Kidney (tissue), 14 donors: ENCODE data around the gene OLA1. TPM values are rescaled to one million over a fixed set of nuclear protein-coding genes. Genes with fewer than 3 reads are reported as not detected.

Experiments
- DNase-seq, 5 donors: peaks; one replicate each; pipeline ENCODE4 v3.0.0-alpha.2; 2013 to 2020
- FAIRE-seq: peaks from 2 replicates; lab custom pipeline; 2012; peaks lifted over from hg19 to GRCh38; lab: Jason Lieb, UNC
- H3K27ac ChIP-seq, 2 donors: one replicate each; pipeline ENCODE4 v1.7.0; 2013; ENCODE audit warnings: low read depth in 2 of 2, low read length in 2 of 2, inconsistent platforms in 1 of 2
- H3K27me3 ChIP-seq: one replicate; pipeline ENCODE4 v1.7.1; 2013; ENCODE audit warnings: low read length, inconsistent platforms; ENCODE audit not compliant: control insufficient read depth, insufficient read depth
- H3K36me3 ChIP-seq, 3 donors: one replicate each; pipeline versions ENCODE4 v1.7.0 to v1.7.1; 2013; ENCODE audit warnings: low read length in 3 of 3, control low read depth in 1 of 3, inconsistent platforms in 1 of 3; ENCODE audit not compliant: insufficient read depth in 3 of 3, control insufficient read depth in 2 of 3
- H3K4me1 ChIP-seq, 3 donors: one replicate each; pipeline versions ENCODE4 v1.7.0 to v1.7.1; 2013; ENCODE audit warnings: low read length in 3 of 3, inconsistent platforms in 1 of 3, low read depth in 1 of 3; ENCODE audit not compliant: control insufficient read depth in 2 of 3, insufficient read depth in 2 of 3
- H3K4me3 ChIP-seq, 3 donors: one replicate each; pipeline versions ENCODE4 v1.7.0 to v1.8.1; 2013; ENCODE audit warnings: low read length in 3 of 3, control low read depth in 1 of 3, inconsistent platforms in 1 of 3
- H3K9ac ChIP-seq, 3 donors: one replicate each; pipeline versions ENCODE4 v1.7.0 to v1.7.1; 2013; ENCODE audit warnings: low read length in 3 of 3, control low read depth in 1 of 3, inconsistent platforms in 1 of 3
- H3K9me3 ChIP-seq, 3 donors: one replicate each; pipeline versions ENCODE4 v1.7.0 to v1.7.1; 2013; ENCODE audit warnings: low read length in 3 of 3, control low read depth in 1 of 3, inconsistent platforms in 1 of 3; ENCODE audit not compliant: control insufficient read depth in 2 of 3, insufficient read depth in 1 of 3
- intact Hi-C: fragments of 100-400 bp; cut with DNase I; formaldehyde crosslinking; loops from one replicate; pipeline ENCODE4 v1.11.1; 2022
- polyA plus RNA-seq: library from polyadenylated mRNA; stranded (reverse); fragments of 350-450 nt; fragmentation: Illumina TruSeq; extraction: RNeasy Lipid Tissue Mini Kit (QIAGEN cat#74804); gene quantifications from one replicate; pipeline ENCODE4 v1.2.3, GENCODE V29; 2014; ENCODE audit warnings: low read depth, low replicate concordance; ENCODE audit not compliant: insufficient read depth
- total RNA-seq: library from RNA; stranded (reverse); fragmentation: NEBNext Ultra II Directional; extraction: Animal tissue kit (Norgen Biotek cat#: 25700); gene quantifications from one replicate; pipeline ENCODE4 v1.2.1, GENCODE V29; 2021
- TF ChIP-seq, protein P1 (sequence below): IDR thresholded peaks from 3 replicates; pipeline ENCODE4 v1.5.1; 2012; ENCODE audit warnings: mild to moderate bottlenecking, moderate library complexity, borderline replicate concordance; ENCODE audit not compliant: insufficient read depth; ENCODE audit errors: extremely low read depth
- donor health status: control.
- donor health status: control.
- donor health status: control.
- donor health status: control.
- donor health status: control.
- donor health status: DM: yes; HTN: yes; CAD: no.
- donor health status: Normal renal cell carcinoma (clear cell type).

Gene OLA1
- total and polyA plus RNA-seq, 2 donors from 2014 or later = 64.2 to 90.0 TPM

DNA sequence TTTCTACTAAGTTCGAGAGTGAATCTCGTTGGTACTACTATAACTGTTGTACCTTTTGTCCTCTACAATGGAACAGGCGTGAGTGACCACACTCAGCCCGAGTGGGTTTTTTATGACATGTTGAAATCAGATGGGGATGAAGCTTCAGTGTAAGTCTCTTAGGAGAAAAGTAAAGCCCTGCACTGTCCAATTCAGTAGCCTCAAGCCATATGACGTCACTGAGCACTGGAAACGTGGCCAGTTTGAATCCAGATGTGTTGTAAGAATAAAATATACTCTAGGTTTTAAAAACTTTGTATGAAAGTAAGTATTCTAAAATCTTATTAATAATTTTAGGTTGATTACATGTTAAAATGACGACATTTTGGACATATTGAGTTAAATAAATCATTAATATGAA is 181.5 kb downstream of the OLA1 start:
- Histone ChIP-seq H3K4me1 (no peaks in the 10 kb centered on the region), H3K36me3 (no peaks in the 10 kb centered on the region), H3K27me3 (no peaks in the 10 kb centered on the region), H3K9me3 (no peaks in the 10 kb centered on the region), H3K27ac (no peak overlapping the region), H3K4me3 (no peak overlapping the region), H3K9ac (no peak overlapping the region)
- TF ChIP-seq, protein P1, sequence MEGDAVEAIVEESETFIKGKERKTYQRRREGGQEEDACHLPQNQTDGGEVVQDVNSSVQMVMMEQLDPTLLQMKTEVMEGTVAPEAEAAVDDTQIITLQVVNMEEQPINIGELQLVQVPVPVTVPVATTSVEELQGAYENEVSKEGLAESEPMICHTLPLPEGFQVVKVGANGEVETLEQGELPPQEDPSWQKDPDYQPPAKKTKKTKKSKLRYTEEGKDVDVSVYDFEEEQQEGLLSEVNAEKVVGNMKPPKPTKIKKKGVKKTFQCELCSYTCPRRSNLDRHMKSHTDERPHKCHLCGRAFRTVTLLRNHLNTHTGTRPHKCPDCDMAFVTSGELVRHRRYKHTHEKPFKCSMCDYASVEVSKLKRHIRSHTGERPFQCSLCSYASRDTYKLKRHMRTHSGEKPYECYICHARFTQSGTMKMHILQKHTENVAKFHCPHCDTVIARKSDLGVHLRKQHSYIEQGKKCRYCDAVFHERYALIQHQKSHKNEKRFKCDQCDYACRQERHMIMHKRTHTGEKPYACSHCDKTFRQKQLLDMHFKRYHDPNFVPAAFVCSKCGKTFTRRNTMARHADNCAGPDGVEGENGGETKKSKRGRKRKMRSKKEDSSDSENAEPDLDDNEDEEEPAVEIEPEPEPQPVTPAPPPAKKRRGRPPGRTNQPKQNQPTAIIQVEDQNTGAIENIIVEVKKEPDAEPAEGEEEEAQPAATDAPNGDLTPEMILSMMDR = no peak
- FAIRE-seq (no peak), DNase-seq (no peak)
- intact Hi-C loops = no loop called here

GRCh38 chr2:174063492-174064092 is 184.7 kb downstream of the OLA1 start:
- no peak overlapping the region for H3K4me3 ChIP-seq
- no peaks in the 10 kb centered on the region for H3K4me1 ChIP-seq
- H3K36me3 ChIP-seq = no peaks in the 10 kb centered on the region
- no peak overlapping the region for H3K27ac ChIP-seq
- TF ChIP-seq, protein P1 = no peak
- H3K27me3 ChIP-seq = no peaks in the 10 kb centered on the region
- H3K9me3 ChIP-seq = no peaks in the 10 kb centered on the region
- DNase-seq (no peak), FAIRE-seq (no peak)
- intact Hi-C loops = no loop called here
- H3K9ac ChIP-seq = no peak overlapping the region

GRCh38 chr2:174062934-174063333 is 185.4 kb downstream of the OLA1 start:
- no peak for FAIRE-seq
- TF ChIP-seq, protein P1 = no peak
- no peaks in the 10 kb centered on the region for H3K27me3 ChIP-seq

DNA sequence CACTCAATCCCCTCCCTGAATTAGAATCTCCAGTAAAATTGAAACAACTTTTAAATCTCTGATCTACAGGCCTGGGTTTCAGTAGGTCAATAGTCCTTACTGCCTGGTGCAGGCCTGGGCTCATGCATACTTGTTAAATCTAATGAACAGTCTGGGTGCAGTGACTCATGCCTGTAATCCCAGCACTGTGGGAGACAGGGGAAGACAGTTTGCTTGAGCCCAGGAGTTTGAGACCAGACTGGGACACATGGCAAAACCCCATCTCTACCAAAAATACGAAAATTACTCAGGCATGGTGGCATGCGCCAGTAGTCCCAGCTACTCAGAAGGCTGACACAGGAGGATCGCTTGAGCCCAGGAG is 188.5 kb downstream of the OLA1 start:
- H3K4me3 ChIP-seq = no peak overlapping the region
- H3K9ac ChIP-seq = no peak overlapping the region
- H3K27me3 ChIP-seq = no peaks in the 10 kb centered on the region
- no peak overlapping the region for H3K27ac ChIP-seq
- no peak for DNase-seq
- intact Hi-C loops = no loop called here
- H3K36me3 ChIP-seq = no peaks in the 10 kb centered on the region
- H3K4me1 ChIP-seq = no peaks in the 10 kb centered on the region
- TF ChIP-seq, protein P1 = no peak
- FAIRE-seq = no peak
- no peaks in the 10 kb centered on the region for H3K9me3 ChIP-seq

More at GRCh38 chr2:174062934-174063333, 185.4 kb downstream of the OLA1 start:
- Histone ChIP-seq H3K4me3 (no peak overlapping the region), H3K9ac (no peak overlapping the region), H3K27ac (no peak overlapping the region), H3K4me1 (no peaks in the 10 kb centered on the region), H3K36me3 (no peaks in the 10 kb centered on the region), H3K9me3 (no peaks in the 10 kb centered on the region)
- intact Hi-C loops = no loop called here
- no peak for DNase-seq
